Hematopoietic multipotent progenitor cell treated with erythropoietin and hydrocortisone succinate and interleukin-3 and kit ligand, for 8 days (in vitro differentiated cells): ENCODE measurements around the gene ARHGAP15.

ENCODE experiments used
- DNase-seq: peaks from one replicate; pipeline ENCODE4 v3.0.0-alpha.2; 2015

ARHGAP15 gene

DNA sequence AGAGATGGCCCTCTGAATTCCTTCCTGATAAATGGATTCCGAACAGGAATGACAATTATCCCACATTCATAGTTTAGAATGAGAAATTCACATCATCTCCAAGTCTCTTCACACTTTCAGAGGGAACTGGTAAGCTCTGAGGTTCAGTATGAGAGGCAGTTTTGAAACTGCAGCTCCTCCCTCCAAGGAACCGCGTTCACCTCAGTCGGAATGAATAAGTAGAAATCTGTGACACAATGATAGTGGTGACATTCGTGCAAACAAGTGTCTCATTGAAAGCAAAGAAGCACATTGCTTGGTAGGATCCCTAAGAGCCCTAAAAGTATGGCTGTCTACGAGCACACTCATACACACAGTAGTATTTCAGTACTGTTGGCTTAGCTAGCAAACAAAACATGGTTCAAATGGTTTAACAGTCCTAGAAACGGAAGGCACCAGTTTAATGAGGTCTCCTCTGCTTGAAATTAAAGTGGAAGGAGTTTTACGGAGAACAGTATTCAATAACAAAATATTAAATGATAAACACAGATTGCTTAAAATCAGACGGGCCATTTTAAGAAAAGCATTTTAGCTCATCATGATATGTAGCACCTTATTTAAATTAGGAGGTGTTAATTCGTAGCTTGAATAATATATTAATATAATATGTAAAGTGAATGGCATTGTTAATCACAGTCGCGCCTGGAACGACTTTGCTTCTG, 225.0 kb downstream of the ARHGAP15 start:
- no peak for DNase-seq

DNA sequence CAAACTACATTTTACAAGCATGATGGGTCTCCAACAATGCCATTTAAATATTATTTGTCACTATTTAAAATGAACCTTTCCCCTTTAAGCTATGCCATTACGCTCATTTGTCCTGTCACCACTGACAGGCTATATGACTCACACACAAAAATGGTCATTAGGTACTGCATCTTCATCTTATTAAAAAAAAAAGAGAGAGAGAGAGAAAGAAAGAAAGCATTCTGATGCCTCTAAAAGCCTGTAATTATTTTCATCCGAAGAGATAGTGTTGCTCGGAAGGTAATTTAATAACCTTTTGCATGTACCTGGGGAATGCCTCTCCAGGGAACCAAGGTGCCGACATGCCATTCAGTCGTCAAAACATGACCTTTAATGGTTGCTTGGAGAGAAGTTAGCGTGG, 226.7 kb downstream of the ARHGAP15 start:
- no peak for DNase-seq

DNA sequence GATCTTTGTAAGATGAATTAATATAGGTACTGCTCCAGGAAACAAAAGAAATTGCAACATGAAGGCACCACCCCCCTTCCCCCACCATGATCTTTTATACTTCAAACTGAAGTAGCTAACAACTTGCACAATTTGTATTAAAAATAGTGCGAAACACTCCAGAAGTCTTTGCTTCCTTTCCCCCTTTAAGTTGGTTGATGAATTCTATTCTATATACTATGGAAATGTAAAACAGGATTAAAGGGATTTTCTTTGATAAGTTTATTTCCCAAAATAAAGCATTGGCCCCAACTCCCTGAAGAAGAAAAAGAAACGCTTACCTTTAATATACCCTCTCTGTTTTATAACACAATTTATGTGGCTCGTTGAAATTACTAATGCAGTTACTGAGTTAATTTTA, 227.1 kb downstream of the ARHGAP15 start:
- no peak for DNase-seq

DNA sequence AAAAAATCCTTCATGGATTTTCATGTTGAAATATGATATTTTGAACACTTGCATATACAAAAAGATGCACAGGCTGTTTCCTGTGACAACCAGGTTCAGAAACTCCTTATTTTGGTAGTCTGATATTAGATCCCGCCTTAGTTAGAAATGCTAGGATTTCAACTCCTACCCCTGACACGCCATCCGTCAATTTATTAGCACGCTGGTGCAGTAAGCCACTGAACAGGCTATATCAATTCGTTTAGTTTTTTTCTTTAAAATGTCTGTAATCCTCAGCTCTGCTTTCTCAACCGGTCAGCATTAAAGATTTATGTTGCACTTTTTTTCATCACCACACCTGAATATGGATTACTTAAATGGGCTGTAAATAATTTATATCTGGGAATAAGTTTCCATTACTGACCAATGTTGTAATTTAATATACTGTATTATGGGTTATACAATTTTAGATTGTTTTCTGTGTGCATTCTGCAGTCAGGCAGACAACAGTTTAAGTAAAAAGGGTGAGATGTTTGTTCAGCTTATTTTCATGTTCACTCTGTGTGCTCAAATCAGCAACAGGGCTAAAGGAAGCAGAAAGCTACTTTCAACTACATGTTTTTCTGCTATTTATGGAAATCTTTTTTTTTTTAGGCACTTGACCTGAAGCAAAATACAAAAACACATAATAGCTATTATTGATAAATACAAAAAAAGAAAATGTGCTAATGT, 227.7 kb downstream of the ARHGAP15 start:
- DNase-seq, result no peak

DNA sequence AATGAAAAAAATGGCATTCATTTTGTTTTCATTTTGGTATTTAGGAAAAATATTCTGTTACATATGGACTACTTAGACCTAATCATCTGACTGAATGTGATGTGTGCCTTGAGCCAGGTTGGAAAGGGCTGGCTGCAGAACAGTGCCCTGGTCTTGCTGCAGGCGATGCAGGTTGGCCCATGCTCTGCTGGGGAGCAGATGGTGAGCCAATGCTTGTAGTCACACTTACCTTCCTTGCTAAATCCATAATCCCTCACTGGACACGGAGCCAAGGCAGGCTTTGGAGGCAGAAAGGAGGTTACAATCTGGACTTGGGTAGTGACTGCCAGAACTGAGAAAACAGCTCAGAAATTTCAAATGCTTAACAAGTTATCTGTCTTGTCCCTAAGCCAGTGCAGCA, 228.7 kb downstream of the ARHGAP15 start:
- no peak for DNase-seq

DNA sequence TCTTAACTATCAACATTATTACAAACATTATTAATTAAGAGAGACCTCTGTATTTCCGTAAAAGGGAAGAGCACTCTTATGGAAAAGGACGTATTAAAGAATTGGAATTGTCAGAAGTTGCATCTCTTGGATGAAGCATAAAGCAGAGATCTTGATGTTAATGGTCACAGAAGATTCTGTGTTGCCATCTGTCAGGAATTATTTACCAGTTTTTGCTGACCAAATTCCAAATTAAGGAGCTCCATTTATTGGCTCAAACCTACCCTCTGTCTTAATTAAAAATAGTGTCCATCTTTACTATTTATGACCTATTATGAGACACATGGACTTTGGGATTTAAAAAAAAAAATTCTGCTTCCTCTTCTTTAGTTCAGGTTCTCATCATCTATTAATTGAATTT, 232.1 kb downstream of the ARHGAP15 start:
- no peak for DNase-seq

DNA sequence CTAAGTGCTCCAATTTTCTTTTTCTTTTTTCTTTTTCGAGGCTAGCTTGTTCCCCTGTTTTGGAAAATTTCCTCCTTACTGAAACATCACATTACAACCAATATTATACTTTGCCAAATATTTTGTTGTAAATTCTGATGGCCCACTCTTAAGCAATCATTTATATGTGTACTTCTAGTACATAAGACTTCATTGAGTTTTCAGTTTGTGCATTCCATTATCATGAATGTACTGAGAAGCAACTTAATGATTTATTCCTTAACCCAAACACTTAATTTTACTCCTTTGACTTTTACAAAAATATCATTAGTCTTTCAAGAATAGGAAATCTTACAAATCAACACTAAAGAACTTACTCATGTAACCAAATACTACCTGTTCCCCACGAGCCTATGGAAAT, 242.4 kb downstream of the ARHGAP15 start:
- DNase-seq, result no peak

- no peak for DNase-seq
Observed at GRCh38 chr2:143375384-143375880, 246.2 kb downstream of the ARHGAP15 start.

DNA sequence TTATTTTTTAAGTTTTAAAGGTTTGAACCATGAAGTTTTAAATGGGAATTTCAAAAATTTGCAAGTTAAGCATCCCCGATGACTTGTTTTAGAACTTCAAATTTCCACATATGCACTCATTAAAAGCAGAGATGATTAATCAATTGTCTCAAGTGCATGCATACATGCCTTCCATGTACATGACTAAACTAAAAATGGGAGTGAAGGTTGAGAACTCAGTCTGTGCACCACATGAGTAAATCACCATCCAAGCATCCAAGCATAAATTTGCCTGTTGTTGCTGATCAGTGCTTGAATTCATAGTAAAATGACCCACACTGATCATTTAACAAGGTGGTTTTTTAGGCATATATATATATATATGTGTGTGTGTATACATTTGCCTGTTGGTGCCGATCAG, 249.8 kb downstream of the ARHGAP15 start:
- no peak for DNase-seq

DNA sequence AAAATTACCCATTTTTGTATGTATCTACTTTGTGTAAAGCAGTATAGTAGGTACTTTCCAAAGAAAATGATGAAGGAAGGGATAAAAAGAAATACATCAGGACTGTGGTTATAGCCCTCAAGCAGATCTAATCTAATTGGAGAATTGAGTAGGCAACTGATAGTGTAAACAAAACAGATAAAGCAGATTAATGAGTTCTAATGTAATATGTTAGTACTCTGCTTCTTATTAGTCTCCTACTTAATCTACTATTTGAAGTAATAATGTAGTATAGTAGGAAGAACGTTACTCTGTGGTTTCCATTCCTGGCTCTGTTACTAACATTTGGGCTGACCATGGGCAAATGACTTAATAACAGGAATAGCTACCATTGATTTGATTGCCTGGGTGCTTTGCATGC, 250.7 kb downstream of the ARHGAP15 start:
- no peak for DNase-seq

DNA sequence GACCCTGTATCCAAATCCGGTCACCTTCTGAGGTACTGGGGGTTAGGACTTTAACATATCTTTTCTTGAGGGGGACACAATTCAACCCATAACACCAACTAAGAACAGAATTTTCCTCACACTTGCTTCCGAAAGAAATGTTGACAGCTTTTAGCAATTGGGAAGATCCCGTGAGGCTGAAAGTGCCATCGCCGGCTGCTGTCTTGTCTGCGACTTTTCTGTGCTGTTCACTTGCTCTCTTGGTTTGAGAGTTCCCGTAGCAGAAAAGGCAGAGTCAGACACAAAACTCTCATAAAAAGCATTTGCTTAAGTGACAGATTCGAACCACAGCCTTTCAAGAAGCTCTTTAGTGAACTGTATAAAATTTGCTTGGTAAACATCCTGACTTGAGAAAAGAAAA, 253.4 kb downstream of the ARHGAP15 start:
- DNase-seq, result no peak

DNA sequence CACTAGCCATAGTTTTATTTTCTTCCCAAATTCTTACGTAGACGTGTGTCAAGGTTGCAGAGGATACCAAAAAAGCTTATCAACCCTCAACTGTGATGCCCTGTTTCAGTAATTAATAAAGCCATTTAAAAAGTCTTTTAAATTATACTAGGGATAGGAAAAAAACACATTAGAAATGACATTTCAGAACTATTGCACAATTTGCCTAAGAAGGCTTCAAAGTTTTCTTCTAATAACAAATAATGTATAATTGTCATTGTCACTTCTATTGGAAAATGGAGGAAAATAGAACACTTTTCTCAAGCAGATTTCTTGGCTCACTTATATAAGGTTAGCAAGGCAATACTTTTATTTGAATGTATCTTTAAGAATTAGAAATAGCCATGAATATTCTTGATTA, 253.8 kb downstream of the ARHGAP15 start:
- DNase-seq, result no peak

DNA sequence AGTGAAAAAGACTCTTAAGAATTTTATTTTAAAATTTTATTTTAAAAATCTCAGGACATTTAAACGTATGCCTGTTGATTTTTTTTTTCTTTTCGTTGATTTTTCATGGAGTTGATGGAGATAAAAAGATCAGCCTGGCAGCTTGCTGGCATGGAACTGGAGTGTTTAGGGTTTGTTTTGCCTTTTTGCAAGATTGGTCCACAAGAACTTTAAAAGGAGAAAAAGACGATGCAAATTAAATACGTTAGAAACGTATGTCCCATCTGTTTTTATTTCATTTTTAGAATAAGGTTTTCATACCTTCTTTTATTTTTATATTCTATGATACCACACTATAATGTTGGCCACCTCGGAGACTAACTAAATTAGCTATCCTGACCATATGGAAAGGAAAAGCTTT, 254.9 kb downstream of the ARHGAP15 start:
- DNase-seq, result no peak

GRCh38 chr2:143390171-143390570, 261.0 kb downstream of the ARHGAP15 start:
- no peak for DNase-seq

DNA sequence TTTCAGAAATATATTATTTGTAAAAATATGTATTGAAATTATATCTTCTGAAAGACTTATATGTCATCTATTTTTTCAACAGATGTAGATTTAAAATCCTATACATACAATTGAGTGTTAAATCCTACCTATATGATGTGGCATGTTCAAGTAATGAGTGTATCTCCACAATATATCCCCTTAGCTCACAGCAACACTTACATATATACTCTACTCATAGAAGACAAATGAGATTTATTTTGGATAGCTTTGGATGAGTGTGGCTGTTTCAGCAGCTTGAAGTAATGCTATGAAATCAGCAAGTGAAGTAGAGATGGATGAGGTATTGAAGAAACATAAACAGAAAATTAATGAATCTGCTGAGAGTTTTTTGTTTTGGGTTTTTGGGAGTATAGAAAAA, 263.1 kb downstream of the ARHGAP15 start:
- no peak for DNase-seq

DNA sequence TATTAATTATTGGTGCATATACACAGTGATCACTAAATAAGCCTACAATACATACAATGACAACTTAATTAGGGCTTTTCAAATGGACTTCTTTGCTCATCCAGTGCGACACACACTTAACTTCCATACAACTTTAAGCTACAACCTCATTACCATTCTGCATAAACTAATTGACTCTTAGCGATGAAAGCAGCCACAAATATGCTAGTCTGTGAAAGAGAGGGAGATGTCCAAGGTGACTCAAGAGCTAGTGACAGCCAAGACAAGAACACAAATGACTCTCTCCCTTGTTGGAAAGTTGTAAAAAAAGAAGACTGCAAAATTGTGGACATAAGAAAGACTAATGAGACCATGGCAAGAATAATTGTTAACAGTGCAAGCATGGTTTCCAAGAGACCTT, 264.8 kb downstream of the ARHGAP15 start:
- no peak for DNase-seq

DNA sequence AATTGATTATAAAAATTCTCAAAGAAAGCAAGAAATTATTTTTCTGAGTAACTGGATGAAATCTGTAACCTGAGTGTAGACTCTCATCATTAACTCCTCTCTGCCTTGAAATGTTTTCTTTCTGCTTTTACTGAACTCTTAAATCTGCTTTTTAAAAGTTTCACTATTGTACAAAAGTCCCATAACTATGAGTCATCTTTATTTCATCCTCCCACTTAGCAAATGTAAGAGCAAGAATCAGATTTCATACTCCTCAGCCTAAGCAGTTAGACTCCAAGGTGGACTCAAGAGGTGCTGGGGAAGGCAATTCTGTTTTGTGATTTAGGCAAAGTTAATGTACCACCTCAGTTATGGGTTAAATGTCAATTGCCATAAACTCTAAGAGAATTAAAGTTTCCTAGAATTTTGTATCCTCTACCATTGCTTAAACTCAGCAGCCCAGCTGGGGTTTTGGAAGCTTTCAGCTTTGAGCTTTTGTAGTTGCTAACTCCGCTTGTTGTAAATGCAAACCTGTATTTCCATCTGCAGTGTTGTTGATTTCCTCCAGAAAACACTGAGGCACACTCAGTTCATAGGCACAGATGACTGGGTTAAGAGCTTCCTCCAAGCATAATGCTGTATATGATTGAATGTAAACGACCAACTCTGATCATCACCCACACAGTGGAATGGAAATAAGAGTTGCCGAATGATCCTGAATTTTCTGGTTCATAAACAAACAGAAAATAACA, 268.8 kb downstream of the ARHGAP15 start:
- no peak for DNase-seq

- DNase-seq, result no peak
Observed at GRCh38 chr2:143398781-143399180, 269.6 kb downstream of the ARHGAP15 start.

- no peak for DNase-seq
Observed at GRCh38 chr2:143399631-143400069, 270.4 kb downstream of the ARHGAP15 start.

- DNase-seq, result no peak
Observed at GRCh38 chr2:143401861-143402260, 272.6 kb downstream of the ARHGAP15 start.

DNA sequence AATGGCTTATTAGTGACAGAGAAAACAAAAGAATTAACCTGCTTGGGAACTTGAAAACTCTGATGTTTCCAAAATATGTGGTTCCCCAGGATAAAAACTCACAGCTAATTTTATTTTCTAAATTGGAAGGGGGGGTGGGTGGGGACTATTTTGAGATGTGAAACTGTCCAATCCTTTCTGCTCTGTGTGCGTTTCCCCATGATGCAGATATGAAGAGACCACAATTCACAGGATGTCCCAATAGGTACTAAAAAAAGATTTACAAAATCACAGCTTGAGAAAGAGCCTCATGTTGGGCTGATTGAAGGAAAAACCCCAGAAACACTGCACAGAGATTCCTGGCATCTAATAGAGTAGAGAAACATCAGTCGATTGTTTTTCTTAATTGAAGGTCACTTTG, 273.2 kb downstream of the ARHGAP15 start:
- DNase-seq, result no peak

- DNase-seq, result no peak
Observed at GRCh38 chr2:143410082-143410897, 281.1 kb downstream of the ARHGAP15 start.

GRCh38 chr2:143415571-143415970, 286.4 kb downstream of the ARHGAP15 start:
- no peak for DNase-seq
